HepG2 (cell line): ENCODE measurements around the gene PUS7. TPM values are rescaled to one million over a fixed set of nuclear protein-coding genes. Genes with fewer than 3 reads are reported as not detected.

ENCODE experiments used
- ATF1 ChIP-seq: IDR thresholded peaks from 2 replicates; pipeline ENCODE4 v1.6.1; 2016; ENCODE audit warnings: mild to moderate bottlenecking, control low read depth
- BCL3 ChIP-seq: sonication (generic); formaldehyde crosslinking; IDR thresholded peaks from 2 replicates; pipeline ENCODE4 v1.5.1; 2020; ENCODE audit warnings: mild to moderate bottlenecking, missing genetic modification reagents, moderate library complexity
- CEBPZ ChIP-seq: IDR thresholded peaks from 2 replicates; pipeline ENCODE4 v1.6.1; 2012; ENCODE audit warnings: low read length, improper control_type of control experiment
- DMTF1 ChIP-seq: sonication (generic); formaldehyde crosslinking; IDR thresholded peaks from 2 replicates; pipeline ENCODE4 v1.4.0; 2020; ENCODE audit warnings: mild to moderate bottlenecking, missing genetic modification reagents
- FIP1L1 ChIP-seq: fragments of 200-400 bp; formaldehyde crosslinking; IDR thresholded peaks from 2 replicates; pipeline ENCODE4 v1.6.1; 2018; ENCODE audit warnings: low read depth, mild to moderate bottlenecking, low read length, moderate library complexity, borderline replicate concordance; ENCODE audit not compliant: insufficient read depth
- JUNB ChIP-seq: sonication (generic); formaldehyde crosslinking; IDR thresholded peaks from 2 replicates; pipeline ENCODE4 v1.8.0; 2022; ENCODE audit warnings: missing genetic modification reagents, mild to moderate bottlenecking, borderline replicate concordance
- KAT2B ChIP-seq: fragments of 150-350 bp; IDR thresholded peaks from 2 replicates; pipeline ENCODE4 v1.6.1; 2014; ENCODE audit warnings: low read depth, low read length, borderline replicate concordance
- KLF12 ChIP-seq: sonication (generic); formaldehyde crosslinking; IDR thresholded peaks from 2 replicates; pipeline ENCODE4 v1.4.0; 2020; ENCODE audit warnings: missing genetic modification reagents, borderline replicate concordance
- LRRFIP1 ChIP-seq: sonication (generic); formaldehyde crosslinking; conservative IDR thresholded peaks from 2 replicates; pipeline ENCODE4 v1.4.0; 2020; ENCODE audit warnings: missing genetic modification reagents
- RFXAP ChIP-seq: sonication (generic); formaldehyde crosslinking; IDR thresholded peaks from 2 replicates; pipeline ENCODE4 v1.4.0; 2020; ENCODE audit warnings: missing genetic modification reagents, borderline replicate concordance
- TFDP1 ChIP-seq: IDR thresholded peaks from 2 replicates; pipeline ENCODE4 v1.6.1; 2016; ENCODE audit warnings: missing compliant biosample characterization, missing genetic modification reagents, borderline replicate concordance
- ZNF235 ChIP-seq: sonication (generic); formaldehyde crosslinking; IDR thresholded peaks from 2 replicates; pipeline ENCODE4 v1.8.1; 2023; ENCODE audit warnings: mild to moderate bottlenecking, missing genetic modification reagents, borderline replicate concordance
- ZNF343 ChIP-seq: sonication (generic); formaldehyde crosslinking; IDR thresholded peaks from 2 replicates; pipeline ENCODE4 v1.4.0; 2020; ENCODE audit warnings: mild to moderate bottlenecking, missing genetic modification reagents
- ZNF549 ChIP-seq: sonication (generic); formaldehyde crosslinking; IDR thresholded peaks from 2 replicates; pipeline ENCODE4 v1.5.0; 2020; ENCODE audit warnings: missing genetic modification reagents
- ZNF800 ChIP-seq: sonication (generic); formaldehyde crosslinking; IDR thresholded peaks from 2 replicates; pipeline ENCODE4 v1.4.0; 2020; ENCODE audit warnings: missing genetic modification reagents
- polyA plus RNA-seq, 8 experiments: library from polyadenylated mRNA; depleted of rRNA in 3 of 8; stranded (reverse) in 7 of 8; unstranded in 1 of 8; fragments of >200 nt; fragmentation: Illumina TruSeq in 4 of 8; extraction: Trizol in 4 of 8; gene quantifications; 2 replicates each; pipeline versions ENCODE4 v1.2.1 to v1.2.3, GENCODE V29; 2011 to 2016; ENCODE audit warnings: low read depth in 4 of 8, missing spikeins in 1 of 8, mixed read lengths in 1 of 8; ENCODE audit not compliant: insufficient read depth in 1 of 8
- total RNA-seq, 5 experiments: library from RNA; depleted of rRNA; stranded (reverse); fragments of >200 nt; fragmentation: Illumina TruSeq; extraction: Trizol; gene quantifications; 2 replicates each; pipeline ENCODE4 v1.2.3, GENCODE V29; 2016; ENCODE audit warnings: low read depth in 1 of 5

PUS7 gene
- total and polyA plus RNA-seq, 2 of the 13 experiments (the other 11 are each of a cell fraction or from before 2014, with no cell fraction given) = 14.4 to 41.2 TPM

GRCh38 chr7:105521717-105522463 lies at the start of gene PUS7 (continued):
- no peak for TF ChIP-seq DMTF1 (CRISPR knock-in tag)
- peak; percentile 66 for TF ChIP-seq RFXAP (CRISPR knock-in tag)
- no peak for TF ChIP-seq KAT2B
- TF ChIP-seq TFDP1 (CRISPR knock-in tag) = peak; percentile 22; the same call in 1 of the 2 replicates
- no peak for TF ChIP-seq LRRFIP1 (CRISPR knock-in tag)
- TF ChIP-seq ZNF800 (CRISPR knock-in tag) = peak; percentile 51; the same call in 1 of the 2 replicates
- no peak for TF ChIP-seq ZNF549 (CRISPR knock-in tag)
- TF ChIP-seq ATF1 (CRISPR knock-in tag) = no peak
- TF ChIP-seq CEBPZ = no peak
- 0 out of 2 replicates have a peak, but pooled peaks have one; percentile 70 for TF ChIP-seq ZNF343 (CRISPR knock-in tag)
- peak; percentile 93 for TF ChIP-seq ZNF235 (CRISPR knock-in tag)
- TF ChIP-seq BCL3 (CRISPR knock-in tag) = 0 out of 2 replicates have a peak, but pooled peaks have one; percentile 55
- TF ChIP-seq FIP1L1 = no peak
- peak; percentile 95 for TF ChIP-seq KLF12 (CRISPR knock-in tag)
- no peak for TF ChIP-seq JUNB (CRISPR knock-in tag)
